Small intestine (tissue), 7 donors: ENCODE results near the gene HMCN1. TPM values are rescaled to one million over a fixed set of nuclear protein-coding genes. Genes with fewer than 3 reads are reported as not detected.

Experiments used
- DNase-seq, 2 donors: peaks; one replicate each; pipeline versions ENCODE4 v3.0.0 to v3.0.0-alpha.2; 2013
- FAIRE-seq: peaks from 2 replicates; lab custom pipeline; 2012; peaks lifted over from hg19 to GRCh38; lab: Jason Lieb, UNC
- H3K27ac ChIP-seq, 3 donors: one replicate each; pipeline ENCODE4 v1.5.1; 2013; ENCODE audit warnings: low read length in 2 of 3, mild to moderate bottlenecking in 2 of 3, control low read depth in 1 of 3, inconsistent platforms in 1 of 3, low read depth in 1 of 3, moderate library complexity in 1 of 3
- H3K27me3 ChIP-seq, 3 donors: one replicate each; pipeline ENCODE4 v1.6.1; 2013; ENCODE audit warnings: low read length in 3 of 3, inconsistent platforms in 1 of 3; ENCODE audit not compliant: control insufficient read depth in 3 of 3, insufficient read depth in 3 of 3
- H3K36me3 ChIP-seq, 3 donors: one replicate each; pipeline ENCODE4 v1.6.1; 2013; ENCODE audit warnings: low read length in 3 of 3, inconsistent platforms in 1 of 3, low read depth in 1 of 3, mild to moderate bottlenecking in 1 of 3, moderate library complexity in 1 of 3; ENCODE audit not compliant: control insufficient read depth in 3 of 3, insufficient read depth in 2 of 3
- H3K4me1 ChIP-seq, 3 donors: one replicate each; pipeline ENCODE4 v1.6.1; 2013; ENCODE audit warnings: low read length in 2 of 3, inconsistent platforms in 1 of 3, low read depth in 1 of 3, mild to moderate bottlenecking in 1 of 3, moderate library complexity in 1 of 3; ENCODE audit not compliant: control insufficient read depth in 3 of 3, insufficient read depth in 2 of 3
- H3K4me3 ChIP-seq, 3 donors: one replicate each; pipeline ENCODE4 v1.5.1; 2013; ENCODE audit warnings: low read length in 3 of 3, control low read depth in 1 of 3, inconsistent platforms in 1 of 3, low read depth in 1 of 3, mild to moderate bottlenecking in 1 of 3, moderate library complexity in 1 of 3
- H3K9me3 ChIP-seq, 2 donors: one replicate each; pipeline ENCODE4 v1.6.1; 2013; ENCODE audit warnings: low read depth in 1 of 2, low read length in 1 of 2; ENCODE audit not compliant: control insufficient read depth in 2 of 2, insufficient read depth in 1 of 2
- WGBS, 3 donors: extraction: QIAGEN DNeasy Blood & Tissue Kit; methylation state at CpG; one replicate each; pipeline ENCODE4 v1.1.7; 2013; 5-methylcytosine and 5-hydroxymethylcytosine counted together
- polyA plus RNA-seq, 4 donors: library from polyadenylated mRNA; stranded (reverse) in 3 of 4; unstranded in 1 of 4; fragments of 200-250 nt in 3 of 4; fragments of 120-200 nt in 1 of 4; gene quantifications; one replicate each; pipeline versions ENCODE4 v1.2.1 to v1.2.3, GENCODE V29; 2013
- donor health status: healthy with polysubstance abuse.
- donor health status: control.
- donor health status: control.
- donor health status: Bipolar disorder and iron deficiency.
- donor health status: healthy.

Gene HMCN1
- polyA plus RNA-seq, 4 donors = under 0.01 to 1.9 (median 0.62) TPM

DNA sequence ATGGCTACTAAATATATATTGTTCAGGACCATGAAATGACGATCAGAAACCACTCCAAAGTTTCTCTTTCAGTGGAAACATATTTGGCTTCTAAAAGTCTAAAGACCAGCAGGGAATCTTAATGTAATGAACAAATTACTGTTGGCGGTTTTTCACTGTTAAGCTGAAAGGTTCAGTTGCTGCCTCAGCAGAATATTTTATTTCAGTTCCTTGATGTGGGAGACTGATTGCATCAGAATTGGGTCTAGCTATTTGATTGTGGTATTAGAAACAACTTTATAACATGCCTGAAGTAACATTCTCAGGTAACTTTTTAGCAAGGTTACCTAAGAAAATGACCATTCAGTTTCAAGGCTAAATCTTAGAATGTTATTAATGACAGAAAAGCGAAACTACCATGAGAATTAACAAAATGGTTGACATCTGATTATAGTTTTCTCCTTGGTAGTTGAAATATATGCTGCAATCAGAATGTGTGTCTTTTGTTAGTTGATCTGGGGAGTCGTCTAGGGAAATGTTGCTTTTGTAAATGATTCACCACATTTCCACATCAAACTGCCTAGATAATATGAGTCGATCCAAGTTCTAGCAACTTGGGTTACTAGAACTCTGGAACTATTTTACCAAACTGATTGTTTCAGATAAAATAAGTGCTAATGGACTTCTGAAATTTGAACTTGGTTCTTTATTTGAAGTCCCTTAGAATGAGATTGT lies 200.4 kb downstream of the HMCN1 start:
- Histone ChIP-seq H3K27me3 (no peaks in the 10 kb centered on the region), H3K4me1 (no peaks in the 10 kb centered on the region), H3K27ac (no peak overlapping the region), H3K9me3 (no peaks in the 10 kb centered on the region), H3K4me3 (no peak overlapping the region), H3K36me3 (no peaks in the 10 kb centered on the region)
- WGBS, 3 donors = 59 to 72% (median 65%) methylated on average over 5 of the region's 5 CpGs
- FAIRE-seq = no peak
- no peak for DNase-seq

DNA sequence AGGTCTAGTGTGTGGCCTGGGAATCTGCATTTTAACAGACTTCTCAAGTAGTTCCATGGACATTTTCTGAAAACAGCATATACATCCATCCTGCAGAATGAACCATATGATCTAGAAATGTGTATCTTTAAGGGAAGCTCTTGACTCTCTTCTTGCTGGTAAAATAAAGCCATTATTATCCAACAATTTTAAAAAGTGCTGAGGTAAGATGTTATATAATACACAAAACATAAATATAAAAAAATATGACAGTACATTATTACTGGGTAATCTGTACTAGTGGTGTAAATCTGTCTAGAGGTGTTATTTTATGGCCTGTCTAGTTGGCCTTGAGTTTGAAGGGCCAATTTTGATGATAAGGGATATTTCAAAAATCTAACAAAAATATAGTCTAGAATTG lies 201.2 kb downstream of the HMCN1 start:
- Histone ChIP-seq H3K4me3 (no peak overlapping the region), H3K9me3 (no peaks in the 10 kb centered on the region), H3K4me1 (no peaks in the 10 kb centered on the region), H3K36me3 (no peaks in the 10 kb centered on the region), H3K27ac (no peak overlapping the region), H3K27me3 (no peaks in the 10 kb centered on the region)
- FAIRE-seq (no peak), DNase-seq (no peak)

DNA sequence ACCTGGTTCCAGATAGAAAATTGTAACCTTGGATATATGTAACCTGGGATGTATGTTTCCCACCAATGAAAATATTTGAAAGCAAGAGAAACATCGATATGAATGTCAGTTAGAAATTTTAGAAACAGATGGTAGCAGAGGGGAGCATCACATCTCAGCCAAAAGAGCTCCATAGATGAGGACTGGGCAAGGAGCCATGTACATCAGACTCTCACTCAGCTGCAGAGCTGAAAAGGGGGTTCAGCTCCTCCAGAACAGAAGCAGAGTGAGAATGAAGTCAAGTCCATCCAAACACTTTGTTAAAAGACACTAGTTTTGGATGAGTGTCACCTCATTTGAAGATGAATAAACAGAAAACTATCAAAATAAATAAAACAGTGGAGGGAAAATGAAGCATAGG lies 202.4 kb downstream of the HMCN1 start:
- H3K36me3 ChIP-seq = no peaks in the 10 kb centered on the region
- no peaks in the 10 kb centered on the region for H3K27me3 ChIP-seq
- DNase-seq = no peak
- FAIRE-seq = no peak
- no peak overlapping the region for H3K4me3 ChIP-seq
- H3K4me1 ChIP-seq = no peaks in the 10 kb centered on the region
- 46 to 90% (median 62%) methylated on average over 1 of the region's 1 CpG for WGBS, 3 donors
- no peaks in the 10 kb centered on the region for H3K9me3 ChIP-seq
- H3K27ac ChIP-seq = no peak overlapping the region

- no peaks in the 10 kb centered on the region for H3K27me3 ChIP-seq
- no peak for DNase-seq
- WGBS, 3 donors = 46 to 57% (median 56%) methylated on average over 2 of the region's 2 CpGs
These were observed 204.2 kb downstream of the HMCN1 start for GRCh38 chr1:185938396-185938795.

DNA sequence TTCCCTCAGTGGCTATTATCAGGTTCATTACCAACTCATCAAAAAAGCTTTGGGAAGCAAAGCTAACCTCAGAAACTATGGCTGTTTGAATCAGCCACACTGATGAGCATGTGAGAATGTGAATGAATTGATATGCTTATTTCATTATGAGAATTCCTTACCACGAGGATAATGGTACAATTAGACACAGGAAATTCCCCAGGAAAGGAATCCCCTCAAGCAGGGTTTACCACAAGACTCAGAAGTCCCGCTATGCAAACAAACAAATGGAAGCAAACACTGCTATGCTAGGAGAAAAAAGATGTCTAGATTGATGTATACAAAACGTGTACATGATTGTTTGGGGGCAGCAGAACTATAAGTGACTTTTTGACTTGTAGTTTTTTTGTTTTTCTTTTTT lies 205.0 kb downstream of the HMCN1 start:
- no peaks in the 10 kb centered on the region for H3K4me1 ChIP-seq
- FAIRE-seq (no peak), DNase-seq (no peak)
- H3K27ac ChIP-seq = no peak overlapping the region
- 40 to 44% (median 41%) methylated on average over 3 of the region's 3 CpGs for WGBS, 3 donors
- H3K27me3 ChIP-seq = no peaks in the 10 kb centered on the region
- H3K9me3 ChIP-seq = no peaks in the 10 kb centered on the region
- no peak overlapping the region for H3K4me3 ChIP-seq
- H3K36me3 ChIP-seq = no peaks in the 10 kb centered on the region

More at GRCh38 chr1:185938396-185938795, 204.2 kb downstream of the HMCN1 start:
- Histone ChIP-seq H3K9me3 (no peaks in the 10 kb centered on the region), H3K27ac (no peak overlapping the region), H3K4me3 (no peak overlapping the region), H3K4me1 (no peaks in the 10 kb centered on the region), H3K36me3 (no peaks in the 10 kb centered on the region)
- FAIRE-seq = no peak

GRCh38 chr1:185942961-185943360 lies 208.8 kb downstream of the HMCN1 start:
- no peaks in the 10 kb centered on the region for H3K9me3 ChIP-seq
- no peaks in the 10 kb centered on the region for H3K36me3 ChIP-seq
- no peaks in the 10 kb centered on the region for H3K4me1 ChIP-seq
- DNase-seq = no peak
- no peaks in the 10 kb centered on the region for H3K27me3 ChIP-seq
- H3K4me3 ChIP-seq = no peak overlapping the region
- FAIRE-seq = no peak
- H3K27ac ChIP-seq = no peak overlapping the region
- 90 to 97% (median 95%) methylated on average over 4 of the region's 4 CpGs for WGBS, 3 donors

GRCh38 chr1:185956881-185957280 lies 222.7 kb downstream of the HMCN1 start:
- no peak for DNase-seq
- Histone ChIP-seq H3K9me3 (no peaks in the 10 kb centered on the region), H3K4me1 (no peaks in the 10 kb centered on the region), H3K27ac (no peak overlapping the region), H3K27me3 (no peaks in the 10 kb centered on the region), H3K36me3 (no peaks in the 10 kb centered on the region), H3K4me3 (no peak overlapping the region)
- no peak for FAIRE-seq
- WGBS, 3 donors = 68 to 81% (median 81%) methylated on average over 1 of the region's 1 CpG

GRCh38 chr1:185957441-185958363 lies 223.5 kb downstream of the HMCN1 start:
- FAIRE-seq (no peak), DNase-seq (no peak)
- Histone ChIP-seq H3K27me3 (no peaks in the 10 kb centered on the region), H3K4me3 (no peak overlapping the region), H3K36me3 (no peaks in the 10 kb centered on the region), H3K9me3 (no peaks in the 10 kb centered on the region), H3K4me1 (no peaks in the 10 kb centered on the region), H3K27ac (no peak overlapping the region)
- WGBS, 3 donors = 68 to 74% (median 68%) methylated on average over 3 of the region's 3 CpGs
